ENCODE measurements around the gene TDRD5.

The TDRD5 gene, protein sequence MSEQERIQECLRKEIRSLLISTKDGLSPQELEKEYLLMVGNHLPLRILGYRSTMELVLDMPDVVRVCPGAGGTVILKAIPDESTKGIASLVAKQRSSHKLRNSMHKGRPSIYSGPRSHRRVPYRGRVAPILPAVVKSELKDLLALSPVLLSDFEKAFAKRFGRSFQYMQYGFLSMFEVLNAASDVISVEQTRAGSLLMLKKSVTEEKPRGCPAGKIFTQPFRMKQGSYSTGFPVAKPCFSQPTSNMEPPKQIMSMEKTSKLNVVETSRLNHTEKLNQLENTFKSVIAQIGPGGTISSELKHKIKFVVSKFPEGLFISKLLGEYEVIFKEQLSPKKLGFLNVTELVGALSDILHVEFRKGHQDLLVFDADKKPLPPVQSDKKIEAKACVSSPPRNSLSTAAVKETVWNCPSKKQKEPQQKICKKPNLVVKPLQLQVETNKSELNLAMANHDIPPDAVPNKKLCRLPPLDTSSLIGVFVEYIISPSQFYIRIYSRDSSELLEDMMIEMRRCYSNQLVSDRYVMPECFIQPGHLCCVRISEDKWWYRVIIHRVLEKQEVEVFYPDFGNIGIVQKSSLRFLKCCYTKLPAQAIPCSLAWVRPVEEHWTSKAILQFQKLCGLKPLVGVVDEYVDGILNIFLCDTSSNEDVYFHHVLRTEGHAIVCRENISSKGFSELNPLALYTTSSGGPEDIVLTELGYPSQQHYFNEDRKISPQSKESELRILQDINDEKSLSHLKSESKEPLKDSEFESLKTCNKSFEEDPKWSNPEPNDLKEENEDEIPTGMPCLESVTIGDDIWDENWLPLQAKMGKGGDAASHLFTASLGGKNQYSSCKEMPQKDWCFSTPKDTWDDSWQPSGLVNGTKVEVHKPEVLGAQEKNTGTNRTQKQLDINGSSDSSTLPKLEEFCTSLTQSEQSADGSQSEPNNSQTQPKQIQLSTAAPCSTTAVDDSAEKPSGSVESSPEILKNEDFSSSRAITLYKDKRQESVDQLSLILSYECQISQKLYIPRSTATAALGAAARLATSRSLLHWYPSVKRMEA

GRCh38 chr1:179591592-179592580, at the start of gene TDRD5:
TSS of gene TDRD5 (plus strand) at chr1:179591832. CDS start at chr1:179592616, 784 bp downstream.
- DNase-seq, result no peak

- no peak for DNase-seq
These were observed 46.3 kb upstream of the TDRD5 start for GRCh38 chr1:179545321-179545720.

- no peak for DNase-seq
These were observed 44.6 kb upstream of the TDRD5 start for GRCh38 chr1:179547021-179547535.

GRCh38 chr1:179548666-179549367, 42.8 kb upstream of the TDRD5 start:
- no peak for DNase-seq

- no peak for DNase-seq
These were observed 42.3 kb upstream of the TDRD5 start for GRCh38 chr1:179549368-179549700.

- no peak for DNase-seq
These were observed 40.6 kb upstream of the TDRD5 start for GRCh38 chr1:179550746-179551682.

GRCh38 chr1:179554427-179554826, 37.2 kb upstream of the TDRD5 start:
- DNase-seq, result no peak

DNA sequence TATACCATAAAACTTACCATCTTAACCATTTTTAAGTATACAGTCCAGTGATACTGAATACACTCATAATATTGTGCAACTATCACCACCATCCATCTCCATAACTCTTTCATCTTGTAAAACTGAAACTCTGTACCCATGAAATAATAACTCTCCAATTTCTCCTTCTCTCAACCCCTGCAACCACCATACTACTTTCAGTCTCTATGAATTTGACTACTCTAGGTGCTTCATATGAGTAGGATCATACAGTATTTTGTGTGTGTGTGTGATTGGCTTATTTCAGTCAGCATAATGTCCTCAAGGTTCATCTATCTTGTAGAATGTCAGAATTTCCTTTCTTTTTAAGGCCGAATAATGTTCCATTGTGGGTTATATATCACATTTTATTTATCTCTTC, 33.6 kb upstream of the TDRD5 start:
- DNase-seq, result no peak

- DNase-seq, result no peak
These were observed 15.9 kb upstream of the TDRD5 start, which contains the start of gene NPHS2 for GRCh38 chr1:179575497-179576314. TSS of gene NPHS2 (minus strand) at chr1:179575948. CDS start at chr1:179575864, 84 bp downstream.

DNA sequence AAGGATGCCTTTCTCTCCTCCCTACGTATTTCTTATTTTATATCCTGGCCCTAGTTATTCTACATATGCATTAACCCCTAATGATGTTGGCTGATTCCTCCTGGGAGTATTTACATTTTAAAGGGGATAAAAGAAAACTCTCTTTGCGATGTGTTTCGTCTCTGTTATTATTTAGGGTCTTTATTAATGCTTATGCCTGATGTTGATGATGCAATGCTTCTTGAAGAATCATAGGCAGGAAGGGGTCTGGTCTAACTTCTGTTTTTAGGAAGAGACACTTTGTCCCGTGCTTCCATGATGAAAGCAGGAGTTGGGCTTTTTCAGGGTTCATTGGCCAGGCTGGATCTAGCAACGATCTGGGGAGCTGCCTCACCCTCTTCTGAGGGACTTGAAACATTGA, 15.1 kb upstream of the TDRD5 start:
- no peak for DNase-seq

- no peak for DNase-seq
These were observed 7.8 kb upstream of the TDRD5 start for GRCh38 chr1:179583771-179584320.

DNA sequence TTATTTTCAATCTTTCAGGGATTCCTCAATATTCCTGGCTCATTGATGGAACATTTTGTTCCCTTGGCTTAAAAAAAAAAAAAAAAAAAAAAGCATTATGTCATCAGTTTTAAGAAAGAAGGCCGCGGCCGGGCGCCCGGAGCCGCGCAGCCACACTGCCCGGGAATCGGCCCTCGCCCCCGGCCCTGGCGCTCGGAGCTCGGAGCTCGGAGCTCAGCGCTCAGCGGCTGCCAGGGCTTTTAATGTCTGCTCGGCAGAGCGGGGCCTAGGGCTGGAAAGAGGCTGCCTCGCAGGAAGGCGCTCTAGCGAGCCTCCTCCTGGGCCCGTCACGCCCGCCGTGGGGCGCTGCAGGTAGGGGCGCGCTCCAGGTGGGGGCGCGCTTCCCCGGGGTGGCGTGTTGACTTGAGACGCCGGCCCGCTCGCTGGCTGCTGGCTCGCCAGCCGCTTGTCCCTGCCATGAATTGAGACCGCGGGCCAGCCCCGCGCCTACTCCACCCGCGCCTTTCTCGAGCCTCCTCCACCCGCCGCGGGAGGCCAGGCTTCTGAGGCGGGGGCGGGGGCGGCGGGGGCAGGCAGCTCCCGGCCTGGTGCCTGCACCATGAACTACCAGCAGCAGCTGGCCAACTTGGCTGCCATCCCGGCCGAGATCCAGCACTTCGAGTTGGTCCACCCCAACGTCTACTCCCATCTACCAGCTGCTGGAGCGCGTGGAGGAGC, 5.4 kb upstream of the TDRD5 start:
- DNase-seq, result no peak

GRCh38 chr1:179587336-179587735, 4.3 kb upstream of the TDRD5 start:
- DNase-seq, result no peak

DNA sequence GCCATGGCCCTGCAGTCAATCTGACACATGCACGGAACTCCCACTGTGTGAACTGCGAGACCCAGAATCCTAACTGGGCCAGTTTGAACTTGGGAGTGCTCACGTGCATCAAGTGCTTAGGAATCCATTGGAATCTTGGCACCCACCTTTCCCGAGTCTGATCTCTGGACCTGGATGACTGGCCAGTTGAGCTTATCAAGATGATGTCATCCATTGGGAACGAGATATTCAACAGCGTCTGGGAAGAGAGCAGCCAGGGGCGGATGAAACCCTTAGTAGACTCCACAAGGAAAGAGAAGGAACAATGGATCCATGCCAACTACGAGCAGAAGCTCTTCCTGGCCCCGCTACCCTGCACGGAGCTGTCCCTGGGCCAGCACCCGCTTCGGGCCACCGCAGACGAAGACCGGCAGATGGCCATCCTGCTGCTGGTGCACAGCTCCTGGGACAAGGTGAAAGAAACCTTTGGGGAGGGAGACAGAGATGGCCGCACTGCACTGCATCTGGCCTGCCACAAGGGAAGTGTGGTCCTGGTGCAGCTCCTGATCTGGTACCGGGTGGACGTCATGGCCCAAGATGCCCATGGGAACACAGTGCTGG, 3.1 kb upstream of the TDRD5 start:
- no peak for DNase-seq

GRCh38 chr1:179589509-179589908, 2.1 kb upstream of the TDRD5 start:
- no peak for DNase-seq

- no peak for DNase-seq
These were observed 961 bp upstream of the TDRD5 start for GRCh38 chr1:179590671-179591070.

- DNase-seq, result no peak
These were observed 410 bp upstream of the TDRD5 start for GRCh38 chr1:179591253-179591591.

DNA sequence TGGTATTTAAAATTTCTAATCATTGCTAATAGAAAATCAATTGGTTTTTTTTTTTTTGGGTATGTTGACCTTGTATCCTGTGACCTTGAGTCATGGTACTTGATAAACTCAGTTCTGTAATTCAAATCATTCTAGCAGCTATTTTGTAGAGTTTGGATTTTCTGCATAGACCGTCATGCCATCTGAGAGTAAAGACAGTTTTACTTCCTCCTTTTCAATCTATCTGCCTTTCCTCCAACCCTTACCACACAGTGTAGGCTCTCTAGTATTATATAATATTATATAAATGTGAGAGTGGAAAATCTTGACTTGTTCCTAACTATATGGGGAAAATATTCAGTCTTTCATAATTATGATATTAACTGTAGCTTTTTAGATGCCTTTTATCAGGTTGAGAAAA, 7.0 kb downstream of the TDRD5 start:
- no peak for DNase-seq
